ENCODE measurements around the gene TUBB6.

The TUBB6 gene

GRCh38 chr18:12345491-12346239, 37.6 kb downstream of the TUBB6 start:
- DNase-seq, result no peak

GRCh38 chr18:12346240-12346565, 38.2 kb downstream of the TUBB6 start:
- DNase-seq, result no peak

GRCh38 chr18:12347895-12348294, 39.9 kb downstream of the TUBB6 start:
- DNase-seq, result no peak

GRCh38 chr18:12352188-12352587, 44.1 kb downstream of the TUBB6 start:
- DNase-seq, result no peak

GRCh38 chr18:12359515-12359927, 51.5 kb downstream of the TUBB6 start:
- no peak for DNase-seq

- no peak for DNase-seq
These were observed 53.8 kb downstream of the TUBB6 start for GRCh38 chr18:12361770-12362378.

GRCh38 chr18:12362473-12363174, 54.6 kb downstream of the TUBB6 start:
- DNase-seq, result no peak

- DNase-seq, result no peak
These were observed 58.3 kb downstream of the TUBB6 start for GRCh38 chr18:12366379-12366778.

- DNase-seq, result no peak
These were observed 58.7 kb downstream of the TUBB6 start for GRCh38 chr18:12366784-12367183.

GRCh38 chr18:12369211-12369610, 61.2 kb downstream of the TUBB6 start:
- DNase-seq, result no peak

- DNase-seq, result no peak
These were observed 63.5 kb downstream of the TUBB6 start for GRCh38 chr18:12371590-12371989.

GRCh38 chr18:12372406-12372805, 64.4 kb downstream of the TUBB6 start:
- no peak for DNase-seq

- no peak for DNase-seq
These were observed 65.2 kb downstream of the TUBB6 start for GRCh38 chr18:12373116-12373770.

- no peak for DNase-seq
These were observed 65.7 kb downstream of the TUBB6 start for GRCh38 chr18:12373771-12374116.

GRCh38 chr18:12374401-12374800, 66.4 kb downstream of the TUBB6 start:
- DNase-seq, result no peak
